Transverse colon (tissue), 3 donors: Measurements from ENCODE around the gene ILKAP.

ENCODE experiments used
- CTCF ChIP-seq, 5 experiments: fragments of 200-600 bp in 3 of 5; fragments of 450-650 bp in 2 of 5; sonication (generic) in 3 of 5; IDR thresholded peaks; 1 replicate in 2 of 5; 2 replicates in 3 of 5; pipeline ENCODE4 v1.5.1; 2016 to 2017; ENCODE audit warnings: antibody characterized with exemption in 5 of 5, inconsistent platforms in 3 of 5, mild to moderate bottlenecking in 2 of 5, moderate library complexity in 1 of 5
- POLR2A ChIP-seq: fragments of 450-650 bp; IDR thresholded peaks from one replicate; pipeline ENCODE4 v1.6.1; 2016; ENCODE audit warnings: antibody characterized with exemption, mild to moderate bottlenecking, moderate library complexity

DNA sequence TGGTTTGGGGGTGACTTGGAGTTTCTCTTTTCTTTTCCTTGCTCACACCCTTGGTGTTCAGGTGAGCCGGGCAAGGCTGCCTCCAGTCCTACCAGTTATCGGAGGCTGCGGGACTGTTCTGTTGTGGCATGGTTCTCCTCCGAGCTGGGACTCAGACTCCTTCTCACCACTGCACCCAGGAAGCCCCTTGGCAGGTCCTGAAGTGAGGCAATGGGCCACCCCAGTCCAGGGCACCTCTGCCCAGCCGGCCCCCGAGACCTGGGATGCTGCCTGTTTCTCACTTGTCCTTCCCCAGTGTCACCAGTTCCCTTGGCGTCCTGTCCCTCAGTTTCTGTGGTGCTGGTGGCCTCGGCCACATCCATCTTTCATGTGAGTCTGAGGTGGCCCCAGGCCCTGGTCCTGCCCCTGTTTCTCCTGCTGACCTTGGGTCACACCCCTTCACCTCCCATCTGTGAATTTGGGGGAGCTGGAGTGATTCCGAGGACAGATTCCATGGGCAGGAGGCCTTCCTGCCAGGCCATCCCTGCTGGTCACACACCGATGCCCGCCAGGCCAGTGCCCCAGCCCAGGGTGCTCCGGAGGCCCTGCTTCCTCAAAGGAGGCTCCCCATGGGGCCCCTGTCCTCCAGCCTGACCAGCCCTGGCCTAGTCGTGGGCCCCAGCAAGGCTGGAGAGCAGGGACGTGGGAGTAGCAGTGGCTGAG lies 71.6 kb downstream of the ILKAP start:
- no peak for TF ChIP-seq CTCF (IDR thresholded peaks at IDR 0.05)
- no peak for TF ChIP-seq POLR2A
